Measurements from ENCODE around the gene KAT2B.

DNA sequence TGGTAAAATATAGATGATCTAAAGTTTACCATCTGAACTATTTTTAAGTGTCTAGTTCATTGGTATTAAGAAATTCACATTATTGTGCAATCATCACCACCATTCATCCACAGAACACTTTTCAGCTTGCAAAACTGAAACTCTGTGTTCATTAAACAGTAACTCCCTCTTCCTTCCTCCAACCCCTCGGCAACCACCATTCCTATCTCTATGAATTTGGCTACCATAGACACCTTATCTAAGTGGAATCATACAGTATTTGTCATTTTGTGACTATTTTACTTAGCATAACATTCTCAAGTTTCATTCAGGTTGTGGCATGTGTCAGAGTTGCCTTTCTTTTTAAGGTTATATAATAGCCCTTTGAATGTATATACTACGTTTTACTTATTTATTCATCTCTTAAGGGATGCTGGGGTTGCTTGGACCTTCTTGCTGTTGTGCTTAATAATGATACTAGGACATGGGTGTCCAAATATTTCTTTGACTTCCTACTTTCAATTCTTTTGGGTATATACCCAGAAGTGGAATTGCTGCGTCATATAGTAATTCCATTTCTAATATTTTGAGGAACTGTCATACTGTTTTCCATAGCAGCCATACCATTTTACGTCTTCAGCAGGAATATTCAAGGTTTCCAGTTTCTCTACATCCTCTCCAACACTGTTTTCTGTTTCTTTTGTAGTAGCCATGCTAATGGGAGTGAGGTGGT lies 20.9 kb downstream of the KAT2B start:
- TF ChIP-seq, protein P1, sequence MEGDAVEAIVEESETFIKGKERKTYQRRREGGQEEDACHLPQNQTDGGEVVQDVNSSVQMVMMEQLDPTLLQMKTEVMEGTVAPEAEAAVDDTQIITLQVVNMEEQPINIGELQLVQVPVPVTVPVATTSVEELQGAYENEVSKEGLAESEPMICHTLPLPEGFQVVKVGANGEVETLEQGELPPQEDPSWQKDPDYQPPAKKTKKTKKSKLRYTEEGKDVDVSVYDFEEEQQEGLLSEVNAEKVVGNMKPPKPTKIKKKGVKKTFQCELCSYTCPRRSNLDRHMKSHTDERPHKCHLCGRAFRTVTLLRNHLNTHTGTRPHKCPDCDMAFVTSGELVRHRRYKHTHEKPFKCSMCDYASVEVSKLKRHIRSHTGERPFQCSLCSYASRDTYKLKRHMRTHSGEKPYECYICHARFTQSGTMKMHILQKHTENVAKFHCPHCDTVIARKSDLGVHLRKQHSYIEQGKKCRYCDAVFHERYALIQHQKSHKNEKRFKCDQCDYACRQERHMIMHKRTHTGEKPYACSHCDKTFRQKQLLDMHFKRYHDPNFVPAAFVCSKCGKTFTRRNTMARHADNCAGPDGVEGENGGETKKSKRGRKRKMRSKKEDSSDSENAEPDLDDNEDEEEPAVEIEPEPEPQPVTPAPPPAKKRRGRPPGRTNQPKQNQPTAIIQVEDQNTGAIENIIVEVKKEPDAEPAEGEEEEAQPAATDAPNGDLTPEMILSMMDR (conservative IDR thresholded peaks at IDR 0.05 in 1 of 2, IDR thresholded peaks at IDR 0.05 in 1 of 2; ENCODE audit: extremely low read depth in 1 of 2, insufficient read depth in 1 of 2, low read depth in 1 of 2, low read length in 2 of 2): no peak
- no peak for TF ChIP-seq EZH2 (IDR thresholded peaks at IDR 0.05; ENCODE audit: borderline replicate concordance, low read length)

Measured in mammary epithelial cell (primary cell).